ENCODE results near the gene TEX26.

The TEX26 gene

GRCh38 chr13:30972888-30973377 lies 40.5 kb downstream of the TEX26 start:
- Histone ChIP-seq H3K4me3 (replicated peaks; ENCODE audit: insufficient read depth, low read length) (no peak overlapping the region), H3K27me3 (ENCODE audit: insufficient read depth, poor library complexity, severe bottlenecking) (peaks cover 10% of the 10 kb centered on the region), H3K27ac (replicated peaks) (no peak overlapping the region)
- no peak for TF ChIP-seq REST (IDR thresholded peaks at IDR 0.05; ENCODE audit: insufficient replicate concordance, low read depth)
- DNase-seq (ENCODE audit: low read depth in 1 of 2, low spot score in 1 of 2) = no peak

GRCh38 chr13:30974350-30974749 lies 41.9 kb downstream of the TEX26 start:
- DNase-seq (ENCODE audit: low read depth in 1 of 2, low spot score in 1 of 2) = no peak
- H3K27ac ChIP-seq (replicated peaks) = no peak overlapping the region
- no peak overlapping the region for H3K4me3 ChIP-seq (replicated peaks; ENCODE audit: insufficient read depth, low read length)
- peaks cover 10% of the 10 kb centered on the region for H3K27me3 ChIP-seq (ENCODE audit: insufficient read depth, poor library complexity, severe bottlenecking)
- TF ChIP-seq SPI1 (IDR thresholded peaks at IDR 0.05; ENCODE audit: borderline replicate concordance, low read depth) (0 out of 2 replicates have a peak, but pooled peaks have one; percentile 10), REST (IDR thresholded peaks at IDR 0.05; ENCODE audit: insufficient replicate concordance, low read depth) (no peak)

DNA sequence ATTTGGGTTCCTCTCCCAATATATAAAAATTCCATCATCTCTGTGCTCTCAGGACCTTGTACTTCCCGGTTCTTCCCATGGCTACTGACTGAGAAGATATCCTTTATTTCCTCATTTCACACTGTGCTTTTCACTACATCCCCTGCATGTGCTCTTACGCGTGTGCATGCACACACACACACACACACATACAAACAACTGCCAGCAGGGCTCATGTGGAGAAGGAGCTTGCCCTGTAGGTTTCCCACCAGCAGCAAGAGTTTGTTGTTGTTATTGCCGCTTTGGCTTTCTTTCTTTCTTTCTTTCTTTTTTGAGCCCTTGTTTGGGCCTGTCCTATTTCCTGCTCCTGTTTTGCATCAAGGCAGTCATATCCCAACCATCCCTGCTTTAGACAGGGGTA lies 43.6 kb downstream of the TEX26 start:
- no peak for DNase-seq (ENCODE audit: low read depth in 1 of 2, low spot score in 1 of 2)
- peaks cover 5% of the 10 kb centered on the region for H3K27me3 ChIP-seq (ENCODE audit: insufficient read depth, poor library complexity, severe bottlenecking)
- H3K4me3 ChIP-seq (replicated peaks; ENCODE audit: insufficient read depth, low read length) = no peak overlapping the region
- no peak overlapping the region for H3K27ac ChIP-seq (replicated peaks)
- TF ChIP-seq CTCF (IDR thresholded peaks at IDR 0.05; ENCODE audit: insufficient read depth, low read length) = no peak
- no peak for TF ChIP-seq GABPA (IDR thresholded peaks at IDR 0.05; ENCODE audit: low read depth)
- no peak for TF ChIP-seq SPI1 (IDR thresholded peaks at IDR 0.05; ENCODE audit: borderline replicate concordance, low read depth)
- no peak for TF ChIP-seq POLR2AphosphoS5 (IDR thresholded peaks at IDR 0.05; ENCODE audit: low read depth)
- TF ChIP-seq REST (IDR thresholded peaks at IDR 0.05; ENCODE audit: insufficient replicate concordance, low read depth) = no peak

- no peak overlapping the region for H3K4me3 ChIP-seq (replicated peaks; ENCODE audit: insufficient read depth, low read length)
- H3K27ac ChIP-seq (replicated peaks) = no peak overlapping the region
- TF ChIP-seq SPI1 (IDR thresholded peaks at IDR 0.05; ENCODE audit: borderline replicate concordance, low read depth) (peak; percentile 15; the same call in 1 of the 2 replicates), POLR2AphosphoS5 (IDR thresholded peaks at IDR 0.05; ENCODE audit: low read depth) (no peak), CTCF (IDR thresholded peaks at IDR 0.05; ENCODE audit: insufficient read depth, low read length) (peak; percentile 29), GABPA (IDR thresholded peaks at IDR 0.05; ENCODE audit: low read depth) (no peak)
- DNase-seq (ENCODE audit: low read depth in 1 of 2, low spot score in 1 of 2) = peak; percentile 14 to 36
- H3K27me3 ChIP-seq (ENCODE audit: insufficient read depth, poor library complexity, severe bottlenecking) = no peaks in the 10 kb centered on the region
These were observed 46.8 kb downstream of the TEX26 start for GRCh38 chr13:30978981-30979956.

Data from HL-60 (cell line).